CD1c-positive myeloid dendritic cell (primary cell): ENCODE results near the gene GSG1L.

Experiments
- DNase-seq: peaks from one replicate; pipeline ENCODE4 v3.0.0-alpha.2; 2016; ENCODE audit errors: extremely low spot score

The GSG1L gene

GRCh38 chr16:27852681-27853080 lies 210.8 kb downstream of the GSG1L start:
- no peak for DNase-seq

GRCh38 chr16:27852116-27852515 lies 211.4 kb downstream of the GSG1L start:
- no peak for DNase-seq

DNA sequence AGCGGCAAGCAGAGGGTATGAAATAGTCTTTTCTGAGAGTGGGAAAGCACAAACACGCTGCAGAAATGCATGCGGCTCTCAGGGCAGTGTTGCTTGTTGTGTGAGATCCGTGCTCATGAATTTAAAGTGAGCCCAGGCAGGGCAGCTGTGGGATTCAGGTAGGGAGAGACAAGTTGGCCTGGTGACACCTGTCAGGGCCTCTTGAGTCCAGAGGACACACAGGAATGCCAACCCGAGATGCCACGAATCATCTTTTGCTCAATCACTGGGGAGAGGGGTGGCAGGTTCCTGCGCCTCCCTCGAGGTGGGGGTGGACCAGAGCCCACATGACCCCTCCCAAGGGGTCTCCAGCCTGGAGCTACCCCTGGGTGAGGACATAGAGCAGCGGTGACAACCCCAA lies 211.9 kb downstream of the GSG1L start:
- no peak for DNase-seq

GRCh38 chr16:27849621-27850020 lies 213.9 kb downstream of the GSG1L start:
- no peak for DNase-seq

- no peak for DNase-seq
Measured at GRCh38 chr16:27847030-27847550, 216.4 kb downstream of the GSG1L start.

DNA sequence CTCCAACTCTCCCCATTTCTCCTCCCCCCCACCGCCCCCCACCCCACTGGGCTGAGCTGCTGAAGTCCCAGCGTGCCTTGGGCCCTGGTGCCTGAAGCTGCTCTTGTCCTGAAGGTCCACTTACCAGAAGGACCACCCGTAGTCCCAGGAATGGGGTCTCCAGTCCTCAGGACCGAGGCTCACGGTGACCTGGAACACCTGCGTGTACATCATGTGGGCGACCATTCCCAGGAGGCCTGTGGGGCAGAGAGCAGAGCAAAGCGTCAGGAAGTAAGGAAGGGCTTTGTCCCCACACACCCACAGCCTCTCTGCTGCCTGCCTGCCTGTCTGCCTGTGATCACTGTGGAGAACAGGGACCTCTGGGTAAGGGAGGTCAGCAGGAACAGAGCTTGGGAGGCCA lies 218.7 kb downstream of the GSG1L start:
- DNase-seq = no peak

DNA sequence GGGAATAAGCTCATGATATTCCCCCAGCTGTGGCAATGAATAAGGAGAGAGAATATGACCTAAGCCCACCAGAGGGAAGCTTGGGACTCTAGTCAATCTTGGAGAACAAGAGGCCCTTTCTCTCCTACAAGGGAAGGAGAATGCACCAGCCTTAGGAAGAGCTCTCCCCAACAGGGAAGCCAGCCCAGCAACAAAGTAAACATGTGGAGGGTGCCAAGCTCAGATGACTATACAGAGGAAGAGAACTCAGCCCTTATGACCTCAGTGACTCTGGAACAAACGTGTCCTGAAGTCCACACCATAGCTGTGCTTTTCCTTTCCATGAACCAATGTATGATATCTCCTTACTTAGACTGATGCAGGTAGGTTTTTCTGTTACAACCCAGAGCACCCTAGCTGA lies 219.7 kb downstream of the GSG1L start:
- DNase-seq = no peak

GRCh38 chr16:27841911-27842310 lies 221.6 kb downstream of the GSG1L start:
- no peak for DNase-seq

- no peak for DNase-seq
Measured at GRCh38 chr16:27841061-27841801, 222.3 kb downstream of the GSG1L start.

GRCh38 chr16:27840311-27841060 lies 223.0 kb downstream of the GSG1L start:
- no peak for DNase-seq

- DNase-seq = no peak
Measured at GRCh38 chr16:27839419-27839818, 224.1 kb downstream of the GSG1L start.

GRCh38 chr16:27838536-27839175 lies 224.9 kb downstream of the GSG1L start:
- no peak for DNase-seq

DNA sequence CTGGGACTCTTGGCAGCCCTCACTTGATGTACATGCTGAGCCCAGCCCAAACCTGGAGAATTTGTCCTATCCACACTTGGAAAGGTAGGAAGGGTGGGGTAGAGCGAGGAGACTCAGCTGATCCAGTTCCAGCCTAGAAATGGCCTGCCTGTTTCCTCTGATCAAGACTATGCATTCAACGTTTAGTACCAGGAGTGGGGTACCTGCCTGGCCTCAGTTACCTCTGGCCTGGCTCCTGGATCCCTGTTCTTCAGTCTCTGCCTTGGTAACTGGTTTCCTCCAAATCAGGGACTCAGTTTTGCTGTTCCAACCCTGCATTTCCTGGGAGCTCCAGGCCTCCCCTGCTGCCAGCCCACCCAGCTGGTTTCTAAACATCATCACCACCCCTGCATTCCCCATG lies 233.5 kb downstream of the GSG1L start:
- DNase-seq = no peak

DNA sequence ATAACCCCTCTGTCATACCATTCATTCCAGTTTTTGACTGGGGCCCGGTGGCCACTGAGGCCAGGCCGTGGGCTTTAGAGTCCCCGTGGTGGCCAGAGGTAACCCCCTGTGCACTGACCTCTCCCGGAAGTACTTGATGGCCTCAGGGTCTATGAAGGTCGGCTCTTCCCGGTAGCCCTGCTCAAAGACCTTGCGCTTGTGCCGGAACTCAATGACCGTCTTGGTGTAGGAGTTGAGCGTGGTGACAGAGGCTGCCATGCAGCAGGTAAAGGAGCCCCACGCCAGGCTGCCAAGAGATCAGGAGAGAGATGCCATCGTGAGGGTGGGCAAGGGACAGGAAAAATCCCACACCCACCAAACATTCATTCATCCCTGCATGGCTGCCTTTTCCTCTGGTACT lies 234.8 kb downstream of the GSG1L start:
- DNase-seq = no peak

DNA sequence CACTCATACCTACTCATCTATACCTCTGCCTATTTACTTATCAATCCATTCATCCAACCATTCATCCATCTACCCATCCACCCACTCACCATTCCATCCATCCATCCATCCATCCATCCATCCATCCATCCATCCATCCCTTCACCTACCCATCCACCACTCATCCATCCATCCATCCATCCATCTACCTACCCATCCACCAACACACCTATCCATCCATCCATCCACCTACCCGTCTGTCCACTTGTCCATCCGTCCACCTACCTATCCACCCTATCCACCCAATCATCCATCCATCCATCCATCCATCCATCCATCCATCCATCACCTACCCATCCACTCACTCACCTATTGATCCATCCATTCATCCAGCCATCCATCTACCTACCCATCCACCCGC lies 235.7 kb downstream of the GSG1L start:
- DNase-seq = no peak

DNA sequence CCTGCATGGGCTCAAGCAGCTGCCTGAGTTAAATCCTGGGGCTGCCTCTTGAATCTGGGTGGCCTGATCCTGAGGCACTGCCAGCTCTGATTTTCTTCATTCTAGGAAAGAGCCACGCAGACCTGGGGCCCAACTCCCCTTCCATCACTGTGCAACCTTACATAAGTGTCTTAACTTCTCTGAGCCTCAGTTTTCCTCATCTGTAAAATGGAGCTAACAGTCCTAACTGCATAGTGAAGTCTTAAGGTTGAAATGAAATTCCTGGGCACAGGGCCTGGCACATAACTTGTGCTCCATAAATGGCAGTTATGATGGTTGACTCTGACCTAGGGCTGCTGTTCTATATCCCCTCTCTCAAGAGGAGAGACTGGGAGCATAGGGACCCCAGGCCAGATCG lies 236.6 kb downstream of the GSG1L start:
- DNase-seq = no peak

DNA sequence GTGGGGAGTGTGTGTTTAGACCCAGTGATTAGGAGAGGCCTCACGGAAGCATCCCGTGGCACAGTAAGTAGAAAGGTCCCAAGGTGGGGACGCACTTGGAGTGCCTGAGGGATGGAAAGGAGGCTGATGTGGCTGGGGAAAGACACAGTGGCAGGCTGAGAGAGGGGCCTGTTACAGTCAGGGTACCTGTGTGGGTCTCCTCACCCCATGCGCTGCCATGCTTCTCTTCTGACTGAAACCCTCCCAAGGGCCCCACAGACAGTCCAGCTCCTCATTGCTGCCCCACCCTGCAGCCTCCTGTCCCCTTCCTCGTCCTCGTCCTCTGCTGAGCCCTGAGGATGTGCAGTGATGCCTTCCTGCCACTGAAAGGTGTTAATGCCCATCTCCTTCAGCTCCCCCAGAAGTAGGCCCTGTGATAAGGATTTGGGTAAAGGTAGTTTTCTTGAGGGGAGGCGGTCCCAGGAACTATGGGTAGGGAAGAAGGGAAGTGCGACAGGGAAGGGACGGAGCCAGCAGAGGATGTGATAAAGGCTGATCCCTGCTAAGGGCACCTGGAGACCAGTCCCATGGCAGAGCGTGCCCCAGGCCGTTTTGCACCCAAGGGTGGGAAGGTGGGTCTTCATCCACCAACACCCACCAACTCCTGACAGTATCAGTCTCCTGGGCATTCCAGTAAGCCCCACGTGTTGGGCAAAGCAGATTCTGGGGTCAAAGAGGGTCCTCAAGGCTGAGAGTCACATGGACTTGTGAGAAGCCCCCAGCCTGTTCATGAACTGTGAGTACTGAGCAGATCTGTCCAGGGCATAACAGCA lies 237.2 kb downstream of the GSG1L start:
- DNase-seq = no peak

DNA sequence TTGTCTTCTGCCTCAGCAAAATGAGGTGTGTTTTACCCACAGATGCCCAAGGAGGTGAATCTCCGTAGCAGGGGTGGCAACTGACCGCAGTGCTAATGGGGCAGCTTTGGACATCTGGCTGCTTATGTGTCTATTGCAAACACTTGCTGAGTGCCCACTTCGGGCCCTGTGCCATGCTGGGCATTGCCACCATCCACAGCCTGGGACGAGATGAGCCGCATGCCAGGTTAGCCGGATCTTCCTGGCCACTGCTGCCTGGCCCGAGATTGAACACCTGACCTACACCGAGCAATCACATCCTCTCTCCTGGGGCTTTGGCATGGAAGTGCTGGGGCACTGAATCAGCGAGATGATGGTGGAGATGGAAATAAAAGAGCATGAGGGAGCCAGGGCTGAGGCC lies 238.7 kb downstream of the GSG1L start:
- no peak for DNase-seq

- no peak for DNase-seq
Measured at GRCh38 chr16:27824006-27824405, 239.5 kb downstream of the GSG1L start.

- DNase-seq = no peak
Measured at GRCh38 chr16:27823421-27823820, 240.1 kb downstream of the GSG1L start.

DNA sequence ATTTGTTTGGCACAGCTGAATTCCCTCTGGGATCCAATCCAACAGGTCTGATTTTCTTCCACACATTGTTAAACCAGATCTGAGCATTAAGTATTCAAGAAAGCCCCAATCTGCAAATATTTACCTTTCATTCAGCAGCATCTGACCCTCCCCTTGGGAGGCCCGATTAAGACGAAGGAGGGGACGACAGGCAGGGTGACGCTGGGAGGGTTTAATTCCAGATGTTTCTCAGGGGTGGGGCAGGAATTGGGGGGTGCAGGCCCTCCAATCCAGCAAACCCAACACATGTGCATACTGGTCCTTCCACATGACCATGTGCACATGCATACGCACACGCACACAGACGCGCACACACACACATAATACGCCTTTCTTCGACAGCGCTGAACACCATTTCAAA lies 240.5 kb downstream of the GSG1L start:
- no peak for DNase-seq

DNA sequence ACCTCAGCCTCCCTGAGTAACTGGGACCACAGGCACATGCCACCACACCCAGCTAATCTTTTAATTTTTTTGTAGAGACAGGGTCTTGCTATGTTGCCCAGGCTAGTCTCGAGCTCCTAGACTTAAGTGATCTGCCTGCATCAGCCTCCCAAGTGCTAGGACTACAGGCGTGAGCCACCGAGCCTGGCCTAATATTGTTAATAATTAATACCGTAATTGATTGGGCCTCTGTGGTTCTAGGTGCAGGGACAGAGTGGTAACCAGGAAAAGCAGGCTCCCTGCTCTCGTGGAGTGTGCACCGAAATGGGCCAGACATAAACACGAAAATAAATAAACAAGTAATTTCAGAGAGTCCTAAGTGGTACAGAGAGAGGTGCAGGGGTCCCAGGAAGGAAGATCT lies 241.0 kb downstream of the GSG1L start:
- no peak for DNase-seq
